Neural cell (in vitro differentiated cells): Measurements from ENCODE around the gene HOXA7. TPM values are rescaled to one million over a fixed set of nuclear protein-coding genes. Genes with fewer than 3 reads are reported as not detected.

Experiments
- H2AFZ ChIP-seq: fragments of 200-600, 300-800 bp; sonication (generic), shearing (Covaris generic); 2 replicates; pipeline ENCODE4 v1.6.0; 2014; ENCODE audit warnings: low read depth, mild to moderate bottlenecking, antibody characterized with exemption, low read length, moderate library complexity
- H3F3A ChIP-seq: fragments of 200-600 bp; shearing (Covaris generic); 2 replicates; pipeline ENCODE4 v1.6.1; 2016; ENCODE audit warnings: mild to moderate bottlenecking, moderate library complexity, mixed read lengths, antibody characterized with exemption, low read length; ENCODE audit not compliant: insufficient read depth, poor library complexity, severe bottlenecking
- H3K27ac ChIP-seq: fragments of 200-600, 300-800 bp; sonication (generic), shearing (Covaris generic); 2 replicates; pipeline ENCODE4 v1.5.1; 2014; ENCODE audit warnings: mild to moderate bottlenecking, low read length, moderate library complexity
- H3K27me3 ChIP-seq: fragments of 300-800, 200-600 bp; sonication (generic), shearing (Covaris generic); 2 replicates; pipeline ENCODE4 v1.6.0; 2014; ENCODE audit warnings: mild to moderate bottlenecking, low read depth, low read length, moderate library complexity; ENCODE audit not compliant: insufficient read depth
- H3K36me3 ChIP-seq: fragments of 300-800, 200-600 bp; sonication (generic), shearing (Covaris generic); 2 replicates; pipeline ENCODE4 v1.5.1; 2014; ENCODE audit warnings: mild to moderate bottlenecking, antibody characterized with exemption, low read length, moderate library complexity; ENCODE audit not compliant: insufficient read depth
- H3K4me2 ChIP-seq: fragments of 300-800, 200-600 bp; sonication (generic), shearing (Covaris generic); 2 replicates; pipeline ENCODE4 v1.6.0; 2014; ENCODE audit warnings: mild to moderate bottlenecking, low read length
- H3K4me3 ChIP-seq: fragments of 300-800, 200-600 bp; sonication (generic), shearing (Covaris generic); 2 replicates; pipeline ENCODE4 v1.5.1; 2014; ENCODE audit warnings: mild to moderate bottlenecking, low read length, moderate library complexity
- H3K79me2 ChIP-seq: fragments of 200-600 bp; shearing (Covaris generic); replicated peaks from 2 replicates; pipeline ENCODE4 v1.6.0; 2014; ENCODE audit warnings: mild to moderate bottlenecking, low read length, moderate library complexity; ENCODE audit not compliant: insufficient read depth
- H3K9ac ChIP-seq: fragments of 300-800, 200-600 bp; sonication (generic), shearing (Covaris generic); 2 replicates; pipeline ENCODE4 v1.6.1; 2016; ENCODE audit warnings: mild to moderate bottlenecking, low read length, mixed read lengths
- H3K9me2 ChIP-seq: fragments of 200-600 bp; shearing (Covaris generic); 2 replicates; pipeline ENCODE4 v1.6.1; 2016; ENCODE audit warnings: mild to moderate bottlenecking, low read length, mixed read lengths; ENCODE audit not compliant: insufficient read depth
- H3K9me3 ChIP-seq: fragments of 200-600, 300-800 bp; sonication (generic), shearing (Covaris generic); 2 replicates; pipeline ENCODE4 v1.6.1; 2016; ENCODE audit warnings: mild to moderate bottlenecking, mixed run types, low read length, moderate library complexity, mixed read lengths
- H4K20me1 ChIP-seq: fragments of 200-600 bp; shearing (Covaris generic); 2 replicates; pipeline ENCODE4 v1.6.1; 2016; ENCODE audit warnings: mild to moderate bottlenecking, mixed run types; ENCODE audit not compliant: insufficient read depth
- EP300 ChIP-seq: fragments of 450-650 bp; conservative IDR thresholded peaks from 2 replicates; pipeline ENCODE4 v1.6.1; 2014; ENCODE audit warnings: antibody characterized with exemption, mild to moderate bottlenecking, moderate library complexity; ENCODE audit not compliant: poor library complexity, severe bottlenecking
- EZH2 ChIP-seq: fragments of 200-600, 300-800 bp; shearing (Covaris generic), sonication (generic); IDR thresholded peaks from 2 replicates; pipeline ENCODE4 v1.6.1; 2014; ENCODE audit warnings: antibody characterized with exemption, low read length, borderline replicate concordance, mild to moderate bottlenecking; ENCODE audit not compliant: insufficient read depth, poor library complexity, severe bottlenecking
- POLR2AphosphoS5 ChIP-seq: IDR thresholded peaks from 2 replicates; pipeline ENCODE4 v1.6.1; 2012
- RAD21 ChIP-seq: fragments of 450-650 bp; conservative IDR thresholded peaks from 2 replicates; pipeline ENCODE4 v1.6.1; 2014; ENCODE audit warnings: antibody characterized with exemption, mild to moderate bottlenecking, moderate library complexity
- SMC3 ChIP-seq: fragments of 450-650 bp; conservative IDR thresholded peaks from 2 replicates; pipeline ENCODE4 v1.6.1; 2014; ENCODE audit warnings: antibody characterized with exemption, mild to moderate bottlenecking, moderate library complexity; ENCODE audit not compliant: poor library complexity
- polyA plus RNA-seq: library from polyadenylated mRNA; depleted of rRNA; stranded (reverse); fragments of >200 nt; gene quantifications from 2 replicates; pipeline ENCODE4 v1.2.3, GENCODE V29; 2014
- TF ChIP-seq, protein P1 (sequence below): IDR thresholded peaks from 2 replicates; pipeline ENCODE4 v1.6.1; 2012; ENCODE audit warnings: borderline replicate concordance
- TF ChIP-seq, protein P2 (sequence below): fragments of 450-650 bp; IDR thresholded peaks from 2 replicates; pipeline ENCODE4 v1.5.1; 2014; ENCODE audit warnings: antibody characterized with exemption, mild to moderate bottlenecking, moderate library complexity; ENCODE audit not compliant: poor library complexity, severe bottlenecking

HOXA7 gene
- polyA plus RNA-seq, 1 donor from 2014 or later: not detected

DNA sequence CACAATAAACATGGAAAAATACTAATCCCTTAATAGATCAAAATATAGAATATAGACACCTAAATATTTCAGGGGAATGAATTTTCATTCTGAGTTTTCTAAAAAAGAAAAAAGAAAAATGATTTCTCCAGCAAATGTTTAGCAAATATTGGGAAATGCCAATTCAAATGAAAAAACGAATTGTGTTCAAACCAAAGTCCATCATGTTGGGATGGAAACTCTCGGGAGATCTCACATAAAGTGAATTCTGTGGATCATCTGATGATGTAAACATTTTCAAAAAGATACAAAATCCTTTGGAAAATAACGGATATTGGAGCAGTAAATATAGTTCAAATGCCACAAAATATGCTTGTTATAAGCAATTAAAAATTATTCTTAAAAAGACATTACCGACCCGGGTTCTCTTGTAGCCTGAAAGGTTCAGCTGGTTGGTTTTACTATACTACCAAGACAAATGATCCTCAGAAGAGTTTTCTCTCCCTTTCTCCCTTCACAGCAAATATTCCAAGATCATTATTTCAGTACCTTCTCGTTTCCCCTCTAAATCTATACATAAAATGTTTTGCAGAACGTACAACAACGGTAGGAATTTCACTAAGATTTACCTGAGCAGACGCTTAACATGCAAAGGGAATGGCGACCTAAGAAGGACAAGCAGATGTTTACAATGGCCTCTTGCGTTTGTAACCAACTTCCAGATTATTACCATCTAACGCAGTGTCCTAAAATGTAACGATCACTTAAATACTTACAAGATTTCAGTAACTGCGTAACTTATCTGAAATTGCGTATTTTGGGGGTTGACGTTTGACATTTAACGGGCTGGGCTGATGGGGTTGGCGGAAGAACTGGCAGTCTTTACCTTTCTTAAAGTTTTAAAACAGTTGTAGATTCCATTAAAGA lies 40.9 kb upstream of the HOXA7 start:
- TF ChIP-seq POLR2AphosphoS5 (peak; percentile 9), EP300 (no peak), SMC3 (no peak)
- TF ChIP-seq, protein P1, sequence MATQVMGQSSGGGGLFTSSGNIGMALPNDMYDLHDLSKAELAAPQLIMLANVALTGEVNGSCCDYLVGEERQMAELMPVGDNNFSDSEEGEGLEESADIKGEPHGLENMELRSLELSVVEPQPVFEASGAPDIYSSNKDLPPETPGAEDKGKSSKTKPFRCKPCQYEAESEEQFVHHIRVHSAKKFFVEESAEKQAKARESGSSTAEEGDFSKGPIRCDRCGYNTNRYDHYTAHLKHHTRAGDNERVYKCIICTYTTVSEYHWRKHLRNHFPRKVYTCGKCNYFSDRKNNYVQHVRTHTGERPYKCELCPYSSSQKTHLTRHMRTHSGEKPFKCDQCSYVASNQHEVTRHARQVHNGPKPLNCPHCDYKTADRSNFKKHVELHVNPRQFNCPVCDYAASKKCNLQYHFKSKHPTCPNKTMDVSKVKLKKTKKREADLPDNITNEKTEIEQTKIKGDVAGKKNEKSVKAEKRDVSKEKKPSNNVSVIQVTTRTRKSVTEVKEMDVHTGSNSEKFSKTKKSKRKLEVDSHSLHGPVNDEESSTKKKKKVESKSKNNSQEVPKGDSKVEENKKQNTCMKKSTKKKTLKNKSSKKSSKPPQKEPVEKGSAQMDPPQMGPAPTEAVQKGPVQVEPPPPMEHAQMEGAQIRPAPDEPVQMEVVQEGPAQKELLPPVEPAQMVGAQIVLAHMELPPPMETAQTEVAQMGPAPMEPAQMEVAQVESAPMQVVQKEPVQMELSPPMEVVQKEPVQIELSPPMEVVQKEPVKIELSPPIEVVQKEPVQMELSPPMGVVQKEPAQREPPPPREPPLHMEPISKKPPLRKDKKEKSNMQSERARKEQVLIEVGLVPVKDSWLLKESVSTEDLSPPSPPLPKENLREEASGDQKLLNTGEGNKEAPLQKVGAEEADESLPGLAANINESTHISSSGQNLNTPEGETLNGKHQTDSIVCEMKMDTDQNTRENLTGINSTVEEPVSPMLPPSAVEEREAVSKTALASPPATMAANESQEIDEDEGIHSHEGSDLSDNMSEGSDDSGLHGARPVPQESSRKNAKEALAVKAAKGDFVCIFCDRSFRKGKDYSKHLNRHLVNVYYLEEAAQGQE: no peak
- no peak overlapping the region for H3K27ac ChIP-seq
- no peak overlapping the region for H2AFZ ChIP-seq
- H3K9ac ChIP-seq: no peak overlapping the region
- peaks cover 93% of the 10 kb centered on the region for H3K27me3 ChIP-seq
- no peak overlapping the region for H3K4me2 ChIP-seq
- H3K36me3 ChIP-seq: no peaks in the 10 kb centered on the region
- H3K9me3 ChIP-seq: no peaks in the 10 kb centered on the region
- H3K9me2 ChIP-seq: no peaks in the 10 kb centered on the region
- H3F3A ChIP-seq: no peaks in the 10 kb centered on the region
- H3K79me2 ChIP-seq: no peaks in the 10 kb centered on the region
- H4K20me1 ChIP-seq: no peaks in the 10 kb centered on the region
- H3K4me3 ChIP-seq: no peak overlapping the region

DNA sequence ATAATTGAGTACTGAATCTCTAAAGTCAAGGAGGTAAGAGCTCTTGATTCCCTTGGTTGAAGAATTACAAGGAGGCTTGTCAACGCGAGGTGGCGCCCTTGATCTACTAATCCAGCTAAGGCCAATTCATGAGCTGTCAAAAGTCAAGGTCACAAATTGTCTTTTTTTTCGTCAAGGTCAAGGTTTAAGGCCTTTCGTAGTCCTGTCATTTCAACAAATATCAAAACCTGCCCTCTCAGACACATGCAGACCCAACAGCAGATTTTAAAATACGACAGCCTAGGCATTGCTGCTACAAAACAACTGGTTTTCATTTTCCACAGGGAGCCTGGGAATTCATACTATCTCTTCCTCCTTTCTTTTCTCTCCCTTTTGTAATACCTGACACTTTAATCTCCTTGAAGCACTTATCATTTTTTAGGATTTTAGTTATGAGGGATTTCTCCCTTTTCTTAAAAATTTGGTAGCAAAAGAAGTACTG lies 39.9 kb upstream of the HOXA7 start:
- H3K27me3 ChIP-seq: peaks cover 93% of the 10 kb centered on the region
- H2AFZ ChIP-seq: no peak overlapping the region
- TF ChIP-seq RAD21 (peak; percentile 94), EZH2 (no peak), SMC3 (peak; percentile 96)
- TF ChIP-seq, protein P2, sequence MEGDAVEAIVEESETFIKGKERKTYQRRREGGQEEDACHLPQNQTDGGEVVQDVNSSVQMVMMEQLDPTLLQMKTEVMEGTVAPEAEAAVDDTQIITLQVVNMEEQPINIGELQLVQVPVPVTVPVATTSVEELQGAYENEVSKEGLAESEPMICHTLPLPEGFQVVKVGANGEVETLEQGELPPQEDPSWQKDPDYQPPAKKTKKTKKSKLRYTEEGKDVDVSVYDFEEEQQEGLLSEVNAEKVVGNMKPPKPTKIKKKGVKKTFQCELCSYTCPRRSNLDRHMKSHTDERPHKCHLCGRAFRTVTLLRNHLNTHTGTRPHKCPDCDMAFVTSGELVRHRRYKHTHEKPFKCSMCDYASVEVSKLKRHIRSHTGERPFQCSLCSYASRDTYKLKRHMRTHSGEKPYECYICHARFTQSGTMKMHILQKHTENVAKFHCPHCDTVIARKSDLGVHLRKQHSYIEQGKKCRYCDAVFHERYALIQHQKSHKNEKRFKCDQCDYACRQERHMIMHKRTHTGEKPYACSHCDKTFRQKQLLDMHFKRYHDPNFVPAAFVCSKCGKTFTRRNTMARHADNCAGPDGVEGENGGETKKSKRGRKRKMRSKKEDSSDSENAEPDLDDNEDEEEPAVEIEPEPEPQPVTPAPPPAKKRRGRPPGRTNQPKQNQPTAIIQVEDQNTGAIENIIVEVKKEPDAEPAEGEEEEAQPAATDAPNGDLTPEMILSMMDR: peak; percentile 94
- no peaks in the 10 kb centered on the region for H3K36me3 ChIP-seq
- H3K9me3 ChIP-seq: no peaks in the 10 kb centered on the region
- H3K9me2 ChIP-seq: no peaks in the 10 kb centered on the region
- no peak overlapping the region for H3K9ac ChIP-seq
- H3K79me2 ChIP-seq: no peaks in the 10 kb centered on the region
- H3K27ac ChIP-seq: no peak overlapping the region
- no peak overlapping the region for H3K4me2 ChIP-seq
- no peaks in the 10 kb centered on the region for H3F3A ChIP-seq
- no peak overlapping the region for H3K4me3 ChIP-seq
- no peaks in the 10 kb centered on the region for H4K20me1 ChIP-seq
